ENCODE results near the gene WIPI1. TPM values are rescaled to one million over a fixed set of nuclear protein-coding genes. Genes with fewer than 3 reads are reported as not detected.

The WIPI1 gene
- total RNA-seq, 1 donor from 2014 or later = 49.9 TPM

- Histone ChIP-seq H3K27me3 (ENCODE audit: control insufficient read depth, insufficient read depth, low read length) (no peaks in the 10 kb centered on the region), H3K36me3 (ENCODE audit: control insufficient read depth, insufficient read depth, low read length) (no peaks in the 10 kb centered on the region), H3K4me3 (ENCODE audit: low read depth, low read length) (no peak overlapping the region)
- peak; percentile 52 for TF ChIP-seq CTCF (IDR thresholded peaks at IDR 0.05; ENCODE audit: insufficient read depth, low read length, poor library complexity, severe bottlenecking)
- peak; percentile 71 for DNase-seq (ENCODE audit: low read depth)
Measured at GRCh38 chr17:68462381-68463210, 5.3 kb upstream of the WIPI1 start.

DNA sequence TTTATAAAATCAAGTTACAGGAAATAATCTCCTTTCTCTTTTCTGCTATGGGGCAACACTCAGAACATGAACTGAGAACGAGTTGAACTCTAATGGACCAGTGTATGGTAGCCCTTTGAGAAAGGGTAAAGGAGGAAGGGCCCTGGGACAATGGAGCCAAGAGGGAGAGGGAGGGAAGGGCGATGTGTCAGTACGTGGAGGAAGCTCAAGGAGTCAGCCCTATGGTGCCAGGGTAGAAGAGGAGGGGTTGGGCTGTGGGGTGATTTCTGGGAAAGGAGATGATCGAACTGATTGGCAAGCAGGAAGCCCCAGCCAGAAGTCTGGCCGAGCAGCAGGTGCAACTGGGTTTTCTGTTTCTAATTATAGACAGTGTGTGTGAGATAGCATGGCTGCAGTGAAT lies 4.3 kb upstream of the WIPI1 start:
- no peak for DNase-seq (ENCODE audit: low read depth)
- Histone ChIP-seq H3K36me3 (ENCODE audit: control insufficient read depth, insufficient read depth, low read length) (no peaks in the 10 kb centered on the region), H3K4me3 (ENCODE audit: low read depth, low read length) (no peak overlapping the region), H3K27me3 (ENCODE audit: control insufficient read depth, insufficient read depth, low read length) (no peaks in the 10 kb centered on the region)
- TF ChIP-seq CTCF (IDR thresholded peaks at IDR 0.05; ENCODE audit: insufficient read depth, low read length, poor library complexity, severe bottlenecking) = no peak

DNA sequence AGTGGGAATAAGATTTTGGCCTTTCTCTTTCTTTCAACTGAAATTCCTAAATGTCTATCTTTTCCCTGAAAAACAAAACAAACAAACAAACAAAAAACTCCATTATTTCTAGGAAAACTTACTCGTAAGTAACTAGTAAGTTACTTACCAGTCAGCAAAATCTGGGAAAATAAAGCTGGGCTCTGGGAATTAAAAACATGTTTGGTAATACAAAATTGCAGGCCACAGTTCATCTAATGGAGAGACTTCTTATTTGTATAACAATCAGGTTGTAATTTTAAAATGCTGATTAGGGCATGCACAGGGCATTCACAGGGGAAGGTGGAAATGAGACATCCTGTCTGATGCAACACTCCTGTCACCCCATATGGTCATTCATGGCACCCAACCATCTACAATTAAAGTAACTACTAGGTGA lies 3.8 kb upstream of the WIPI1 start:
- no peak overlapping the region for H3K4me3 ChIP-seq (ENCODE audit: low read depth, low read length)
- no peak for TF ChIP-seq CTCF (IDR thresholded peaks at IDR 0.05; ENCODE audit: insufficient read depth, low read length, poor library complexity, severe bottlenecking)
- H3K27me3 ChIP-seq (ENCODE audit: control insufficient read depth, insufficient read depth, low read length) = no peaks in the 10 kb centered on the region
- no peak for DNase-seq (ENCODE audit: low read depth)
- no peaks in the 10 kb centered on the region for H3K36me3 ChIP-seq (ENCODE audit: control insufficient read depth, insufficient read depth, low read length)

GRCh38 chr17:68460715-68461114 lies 3.4 kb upstream of the WIPI1 start:
- DNase-seq (ENCODE audit: low read depth) = no peak
- no peak for TF ChIP-seq CTCF (IDR thresholded peaks at IDR 0.05; ENCODE audit: insufficient read depth, low read length, poor library complexity, severe bottlenecking)

GRCh38 chr17:68460146-68460545 lies 2.9 kb upstream of the WIPI1 start:
- H3K27me3 ChIP-seq (ENCODE audit: control insufficient read depth, insufficient read depth, low read length) = no peaks in the 10 kb centered on the region
- no peak for DNase-seq (ENCODE audit: low read depth)
- no peaks in the 10 kb centered on the region for H3K36me3 ChIP-seq (ENCODE audit: control insufficient read depth, insufficient read depth, low read length)
- no peak overlapping the region for H3K4me3 ChIP-seq (ENCODE audit: low read depth, low read length)
- TF ChIP-seq CTCF (IDR thresholded peaks at IDR 0.05; ENCODE audit: insufficient read depth, low read length, poor library complexity, severe bottlenecking) = no peak

More at GRCh38 chr17:68460715-68461114, 3.4 kb upstream of the WIPI1 start:
- Histone ChIP-seq H3K4me3 (ENCODE audit: low read depth, low read length) (no peak overlapping the region), H3K36me3 (ENCODE audit: control insufficient read depth, insufficient read depth, low read length) (no peaks in the 10 kb centered on the region), H3K27me3 (ENCODE audit: control insufficient read depth, insufficient read depth, low read length) (no peaks in the 10 kb centered on the region)
